Cardiac fibroblast (primary cell): Measurements from ENCODE around the gene EVI5.

Source experiments
- DNase-seq, 2 donors: peaks; one replicate each; pipeline versions ENCODE4 v3.0.0 to v3.0.0-alpha.2; 2010; ENCODE audit warnings: low read depth in 2 of 2
- H3K4me3 ChIP-seq, 2 donors: replicated peaks in 1 of 2; 1 replicate in 1 of 2; 2 replicates in 1 of 2; pipeline ENCODE4 v1.5.1; 2011; ENCODE audit warnings: low read depth in 2 of 2, low read length in 2 of 2, mild to moderate bottlenecking in 2 of 2, moderate library complexity in 1 of 2
- CTCF ChIP-seq: IDR thresholded peaks from one replicate; pipeline ENCODE4 v1.5.1; 2011; ENCODE audit warnings: low read depth, mild to moderate bottlenecking, low read length, inconsistent platforms

The EVI5 gene

GRCh38 chr1:92484472-92485380 is 300.2 kb downstream of the EVI5 start:
- peak overlapping the region; percentile 37 to 55 for H3K4me3 ChIP-seq
- no peak for TF ChIP-seq CTCF
- peak in 1 of 2 donors; percentile 18 for DNase-seq

- H3K4me3 ChIP-seq: peak overlapping the region; percentile 3 to 55
- no peak for TF ChIP-seq CTCF
- peak in 1 of 2 donors; percentile 5 for DNase-seq
Measured at GRCh38 chr1:92483610-92484471, 301.1 kb downstream of the EVI5 start.

GRCh38 chr1:92482665-92483609 is 302.0 kb downstream of the EVI5 start:
- no peak for TF ChIP-seq CTCF
- peak overlapping the region; percentile 19 to 34 for H3K4me3 ChIP-seq
- no peak for DNase-seq

GRCh38 chr1:92481971-92482664 is 302.8 kb downstream of the EVI5 start:
- DNase-seq: peak in 1 of 2 donors; percentile 34
- no peak for TF ChIP-seq CTCF
- peak overlapping the region; percentile 19 to 34 for H3K4me3 ChIP-seq

- DNase-seq: no peak
- H3K4me3 ChIP-seq: no peak overlapping the region
- no peak for TF ChIP-seq CTCF
Measured at GRCh38 chr1:92481599-92481925, 303.3 kb downstream of the EVI5 start.
